Suprapubic skin (tissue), 3 donors: ENCODE results near the gene CACNA2D4.

ENCODE experiments used
- POLR2A ChIP-seq, 2 donors: fragments of 450-650 bp; IDR thresholded peaks; one replicate each; pipeline ENCODE4 v1.6.1; 2017; ENCODE audit warnings: antibody characterized with exemption in 2 of 2, mild to moderate bottlenecking in 2 of 2, moderate library complexity in 2 of 2
- TF ChIP-seq, protein P1 (sequence below), 2 donors: fragments of 200-600 bp in 1 of 2; fragments of 450-650 bp in 1 of 2; sonication (generic) in 1 of 2; IDR thresholded peaks; one replicate each; pipeline ENCODE4 v1.5.1; 2016 to 2019; ENCODE audit warnings: antibody characterized with exemption in 2 of 2, mild to moderate bottlenecking in 1 of 2, moderate library complexity in 1 of 2

DNA sequence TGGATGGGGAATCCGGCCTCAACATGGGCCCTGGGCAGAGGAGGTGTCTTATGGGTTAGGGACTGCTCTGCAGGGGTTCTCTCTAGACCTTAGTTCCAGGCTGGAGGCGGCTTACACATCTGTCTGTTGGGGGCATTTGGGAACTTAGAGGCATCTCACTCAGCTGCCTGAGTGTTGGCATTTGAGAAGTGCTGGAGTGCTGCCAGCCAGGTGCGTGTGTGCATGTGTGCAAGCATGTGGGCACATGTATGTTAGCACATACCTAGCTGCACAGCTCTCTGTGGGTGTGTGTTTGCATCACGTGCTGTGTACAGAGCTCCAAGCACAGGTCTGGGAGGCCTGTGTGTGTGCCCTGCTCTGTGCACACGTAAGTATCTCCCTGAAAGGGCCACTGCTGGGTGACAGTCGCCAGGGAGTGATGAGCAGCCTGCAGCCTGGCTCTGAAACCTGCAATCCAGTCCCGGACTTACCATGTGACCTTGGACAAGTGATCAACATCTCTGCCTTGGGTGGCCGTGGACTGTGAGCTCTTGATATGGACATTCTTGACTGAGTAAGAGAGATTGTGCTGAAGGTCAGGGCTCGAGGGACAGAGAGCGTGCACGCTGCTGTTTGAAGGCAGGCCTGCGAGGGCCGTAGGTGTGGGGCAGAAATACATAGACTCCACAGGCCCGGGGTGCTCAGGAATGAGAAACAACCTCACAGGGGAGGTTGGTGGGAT is 92.9 kb downstream of the CACNA2D4 start:
- TF ChIP-seq, protein P1, sequence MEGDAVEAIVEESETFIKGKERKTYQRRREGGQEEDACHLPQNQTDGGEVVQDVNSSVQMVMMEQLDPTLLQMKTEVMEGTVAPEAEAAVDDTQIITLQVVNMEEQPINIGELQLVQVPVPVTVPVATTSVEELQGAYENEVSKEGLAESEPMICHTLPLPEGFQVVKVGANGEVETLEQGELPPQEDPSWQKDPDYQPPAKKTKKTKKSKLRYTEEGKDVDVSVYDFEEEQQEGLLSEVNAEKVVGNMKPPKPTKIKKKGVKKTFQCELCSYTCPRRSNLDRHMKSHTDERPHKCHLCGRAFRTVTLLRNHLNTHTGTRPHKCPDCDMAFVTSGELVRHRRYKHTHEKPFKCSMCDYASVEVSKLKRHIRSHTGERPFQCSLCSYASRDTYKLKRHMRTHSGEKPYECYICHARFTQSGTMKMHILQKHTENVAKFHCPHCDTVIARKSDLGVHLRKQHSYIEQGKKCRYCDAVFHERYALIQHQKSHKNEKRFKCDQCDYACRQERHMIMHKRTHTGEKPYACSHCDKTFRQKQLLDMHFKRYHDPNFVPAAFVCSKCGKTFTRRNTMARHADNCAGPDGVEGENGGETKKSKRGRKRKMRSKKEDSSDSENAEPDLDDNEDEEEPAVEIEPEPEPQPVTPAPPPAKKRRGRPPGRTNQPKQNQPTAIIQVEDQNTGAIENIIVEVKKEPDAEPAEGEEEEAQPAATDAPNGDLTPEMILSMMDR (IDR thresholded peaks at IDR 0.05) = no peak
- TF ChIP-seq POLR2A (IDR thresholded peaks at IDR 0.05) = no peak
